Loucy (cell line): Measurements from ENCODE around the gene TAF11L7.
A peak's percentile ranks its signal among the peaks of the same experiment; 100 is the strongest.
"Not testable (repeated sequence)": the region's sequence is repeated elsewhere in the genome, so short reads cannot be mapped to it uniquely, and the experiment has no call there.

ENCODE experiments used
- H2AFZ ChIP-seq: fragments of 200-600 bp; sonication (generic); 2 replicates; pipeline ENCODE4 v1.6.0; 2016; ENCODE audit warnings: antibody characterized with exemption, mild to moderate bottlenecking, low read length, moderate library complexity
- H3F3A ChIP-seq: fragments of 200-600 bp; 2 replicates; pipeline ENCODE4 v1.6.0; 2016; ENCODE audit warnings: antibody characterized with exemption, low read depth, mild to moderate bottlenecking
- H3K27me3 ChIP-seq: fragments of 200-600 bp; sonication (generic); 2 replicates; pipeline ENCODE4 v1.6.1; 2014; ENCODE audit warnings: low read length, mild to moderate bottlenecking; ENCODE audit not compliant: insufficient read depth, poor library complexity, severe bottlenecking
- H3K36me3 ChIP-seq: fragments of 200-600 bp; sonication (generic); 2 replicates; pipeline ENCODE4 v1.6.1; 2016; ENCODE audit warnings: low read length; ENCODE audit not compliant: insufficient read depth
- H3K4me1 ChIP-seq: fragments of 200-600 bp; sonication (generic); 2 replicates; pipeline ENCODE4 v1.5.1; 2014; ENCODE audit warnings: low read length, mild to moderate bottlenecking; ENCODE audit not compliant: insufficient read depth, poor library complexity, severe bottlenecking
- H3K4me2 ChIP-seq: fragments of 200-600 bp; sonication (generic); 2 replicates; pipeline ENCODE4 v1.6.0; 2014; ENCODE audit warnings: antibody characterized with exemption, low read length, low read depth, mild to moderate bottlenecking; ENCODE audit not compliant: poor library complexity, severe bottlenecking
- H3K4me3 ChIP-seq: fragments of 200-600 bp; sonication (generic); 2 replicates; pipeline ENCODE4 v1.5.1; 2014; ENCODE audit warnings: low read length, mild to moderate bottlenecking, mixed read lengths; ENCODE audit not compliant: poor library complexity, severe bottlenecking
- H3K79me2 ChIP-seq: fragments of 200-600 bp; sonication (generic); 2 replicates; pipeline ENCODE4 v1.6.1; 2014; ENCODE audit warnings: low read length; ENCODE audit not compliant: insufficient read depth
- H3K9ac ChIP-seq: fragments of 200-600 bp; sonication (generic); 2 replicates; pipeline ENCODE4 v1.6.0; 2014; ENCODE audit warnings: mild to moderate bottlenecking, low read depth, low read length, moderate library complexity; ENCODE audit not compliant: poor library complexity, severe bottlenecking
- H3K9me2 ChIP-seq: fragments of 200-600 bp; sonication (generic); replicated peaks from 2 replicates; pipeline ENCODE4 v1.6.1; 2016; ENCODE audit warnings: low read depth, low read length, mixed read lengths
- H3K9me3 ChIP-seq: fragments of 200-600 bp; sonication (generic); 2 replicates; pipeline ENCODE4 v1.6.1; 2014; ENCODE audit warnings: mild to moderate bottlenecking, antibody characterized with exemption, low read length, low read depth; ENCODE audit not compliant: insufficient read depth
- H4K20me1 ChIP-seq: fragments of 200-600 bp; sonication (generic); 2 replicates; pipeline ENCODE4 v1.6.0; 2014; ENCODE audit warnings: antibody characterized with exemption, low read length, mild to moderate bottlenecking; ENCODE audit not compliant: insufficient read depth, poor library complexity, severe bottlenecking
- EZH2phosphoT487 ChIP-seq: fragments of 200-600 bp; IDR thresholded peaks from 2 replicates; pipeline ENCODE4 v1.6.1; 2018; ENCODE audit warnings: antibody characterized with exemption, mild to moderate bottlenecking, moderate library complexity, borderline replicate concordance
- TF ChIP-seq, protein P1 (sequence below): fragments of 200-600 bp; sonication (generic); conservative IDR thresholded peaks from 2 replicates; pipeline ENCODE4 v1.5.1; 2014; ENCODE audit warnings: mild to moderate bottlenecking, antibody characterized with exemption, low read length

TAF11L7 gene

DNA sequence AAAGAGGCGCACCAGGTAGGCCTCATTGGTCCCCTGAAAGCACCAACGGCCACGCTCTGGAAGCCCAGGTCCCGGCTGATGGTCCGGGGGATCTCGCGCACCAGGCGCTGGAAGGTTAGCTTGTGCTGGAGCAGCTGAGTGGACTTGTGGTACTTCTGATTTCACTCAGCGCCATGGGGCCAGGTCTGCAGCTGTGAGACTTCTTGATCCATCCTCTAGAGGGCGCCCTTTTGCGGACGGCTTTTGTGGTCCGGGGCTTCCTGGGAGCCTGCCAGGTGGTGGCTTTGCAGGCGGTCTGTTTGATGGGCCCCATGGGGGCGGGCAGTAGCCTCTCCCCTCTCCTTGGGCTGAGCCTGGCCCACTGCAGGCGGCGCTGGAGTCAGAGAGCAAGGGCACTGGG, 35.1 kb upstream of the TAF11L7 start:
- Histone ChIP-seq H2AFZ (no peak overlapping the region), H3K79me2 (no peaks in the 10 kb centered on the region), H3K9me2 (no peaks in the 10 kb centered on the region), H3K4me1 (no peaks in the 10 kb centered on the region), H3F3A (no peaks in the 10 kb centered on the region), H3K4me2 (no peak overlapping the region), H3K4me3 (no peak overlapping the region), H3K9me3 (no peaks in the 10 kb centered on the region), H3K27me3 (no peaks in the 10 kb centered on the region), H3K36me3 (no peaks in the 10 kb centered on the region), H4K20me1 (no peaks in the 10 kb centered on the region), H3K9ac (no peak overlapping the region)
- TF ChIP-seq, protein P1, sequence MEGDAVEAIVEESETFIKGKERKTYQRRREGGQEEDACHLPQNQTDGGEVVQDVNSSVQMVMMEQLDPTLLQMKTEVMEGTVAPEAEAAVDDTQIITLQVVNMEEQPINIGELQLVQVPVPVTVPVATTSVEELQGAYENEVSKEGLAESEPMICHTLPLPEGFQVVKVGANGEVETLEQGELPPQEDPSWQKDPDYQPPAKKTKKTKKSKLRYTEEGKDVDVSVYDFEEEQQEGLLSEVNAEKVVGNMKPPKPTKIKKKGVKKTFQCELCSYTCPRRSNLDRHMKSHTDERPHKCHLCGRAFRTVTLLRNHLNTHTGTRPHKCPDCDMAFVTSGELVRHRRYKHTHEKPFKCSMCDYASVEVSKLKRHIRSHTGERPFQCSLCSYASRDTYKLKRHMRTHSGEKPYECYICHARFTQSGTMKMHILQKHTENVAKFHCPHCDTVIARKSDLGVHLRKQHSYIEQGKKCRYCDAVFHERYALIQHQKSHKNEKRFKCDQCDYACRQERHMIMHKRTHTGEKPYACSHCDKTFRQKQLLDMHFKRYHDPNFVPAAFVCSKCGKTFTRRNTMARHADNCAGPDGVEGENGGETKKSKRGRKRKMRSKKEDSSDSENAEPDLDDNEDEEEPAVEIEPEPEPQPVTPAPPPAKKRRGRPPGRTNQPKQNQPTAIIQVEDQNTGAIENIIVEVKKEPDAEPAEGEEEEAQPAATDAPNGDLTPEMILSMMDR, result peak; percentile 18; the same call in 1 of the 2 replicates
- no peak for TF ChIP-seq EZH2phosphoT487

DNA sequence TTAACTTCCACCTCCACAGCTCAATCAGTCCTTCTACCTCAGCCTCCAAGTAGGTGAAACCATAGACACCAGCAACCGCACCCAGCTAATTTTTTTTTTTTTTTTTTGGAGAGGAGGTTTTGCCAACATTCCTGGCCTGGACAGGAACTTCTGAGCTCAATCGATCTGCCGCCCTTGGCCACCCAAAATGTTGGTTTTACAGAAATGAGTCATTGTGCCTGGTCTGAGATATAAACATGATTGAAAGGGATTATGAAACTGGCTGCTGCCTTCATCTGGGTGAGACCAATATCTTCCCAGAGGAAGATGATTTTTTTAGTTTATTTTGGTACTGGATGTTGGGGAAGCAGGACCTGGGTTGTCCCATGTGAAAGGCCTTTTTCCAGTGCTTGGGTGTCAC, 33.8 kb upstream of the TAF11L7 start:
- Histone ChIP-seq H3K4me3 (no peak overlapping the region), H3K27me3 (no peaks in the 10 kb centered on the region), H3K9me3 (no peaks in the 10 kb centered on the region), H3K36me3 (no peaks in the 10 kb centered on the region), H3K4me1 (no peaks in the 10 kb centered on the region), H3K4me2 (no peak overlapping the region), H2AFZ (no peak overlapping the region), H3K79me2 (no peaks in the 10 kb centered on the region), H3F3A (no peaks in the 10 kb centered on the region), H3K9ac (no peak overlapping the region), H3K9me2 (no peaks in the 10 kb centered on the region), H4K20me1 (no peaks in the 10 kb centered on the region)
- TF ChIP-seq, protein P1, result no peak
- no peak for TF ChIP-seq EZH2phosphoT487

DNA sequence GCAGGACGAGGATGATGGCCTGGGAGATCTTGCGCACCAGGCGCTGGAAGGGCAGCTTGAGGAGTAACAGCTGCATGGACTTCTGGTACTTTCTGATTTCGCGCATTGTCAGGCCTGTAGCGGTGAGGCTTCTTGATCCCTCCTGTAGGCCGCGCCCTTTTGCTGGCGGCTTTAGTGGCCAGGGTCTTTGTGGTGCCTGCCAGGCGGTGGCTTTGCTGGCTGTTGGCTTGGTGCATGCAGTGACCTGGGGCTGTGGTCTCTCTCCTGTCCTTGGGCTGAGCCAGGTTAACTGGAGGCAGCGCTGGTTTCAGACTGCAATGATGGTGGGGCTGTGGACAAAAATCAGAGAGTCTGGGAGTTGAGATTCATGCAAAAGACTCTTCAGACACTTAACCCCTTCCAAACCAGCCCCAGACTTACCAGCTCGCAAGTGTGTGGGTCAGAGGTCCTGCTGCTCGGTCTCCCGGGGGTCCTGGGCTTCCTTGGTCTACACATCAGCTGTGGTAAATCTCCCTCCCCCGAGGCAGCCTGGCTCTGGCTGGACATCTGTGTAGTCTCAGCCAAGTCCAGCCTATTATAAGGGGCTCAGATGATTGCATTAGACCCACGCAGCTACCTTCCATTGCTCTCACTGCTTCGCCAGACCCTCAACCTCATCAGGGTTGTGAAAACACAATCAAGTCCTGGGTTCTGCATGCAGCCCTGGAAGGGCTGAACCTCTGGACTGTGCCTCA, 29.5 kb upstream of the TAF11L7 start:
- no peaks in the 10 kb centered on the region for H3K36me3 ChIP-seq
- H3K9ac ChIP-seq, result no peak overlapping the region
- no peaks in the 10 kb centered on the region for H3K4me1 ChIP-seq
- no peaks in the 10 kb centered on the region for H4K20me1 ChIP-seq
- H3K4me2 ChIP-seq, result no peak overlapping the region
- no peaks in the 10 kb centered on the region for H3K9me2 ChIP-seq
- TF ChIP-seq EZH2phosphoT487, result no peak
- TF ChIP-seq, protein P1, result no peak
- H3K79me2 ChIP-seq, result no peaks in the 10 kb centered on the region
- H3K4me3 ChIP-seq, result no peak overlapping the region
- no peaks in the 10 kb centered on the region for H3K9me3 ChIP-seq
- no peak overlapping the region for H2AFZ ChIP-seq
- H3F3A ChIP-seq, result no peaks in the 10 kb centered on the region
- H3K27me3 ChIP-seq, result no peaks in the 10 kb centered on the region

DNA sequence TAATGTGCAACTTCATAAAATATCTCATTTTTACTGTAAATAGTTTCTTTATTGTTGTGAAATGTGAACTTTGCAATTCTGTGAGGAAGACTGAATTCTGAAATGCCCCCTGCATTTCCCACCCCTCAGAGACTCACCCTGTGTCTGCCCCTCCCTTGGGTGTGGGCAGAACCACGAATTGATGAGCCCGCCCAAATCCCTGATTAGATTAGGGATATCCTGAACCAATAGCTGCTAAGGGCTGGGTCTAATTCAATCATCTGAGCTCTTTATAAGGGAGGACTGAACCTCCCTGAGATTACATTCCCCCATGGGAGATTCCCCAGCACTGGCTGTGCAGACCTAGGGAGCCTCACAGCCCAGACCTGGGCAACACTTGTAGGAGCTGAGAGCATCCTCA, 24.5 kb upstream of the TAF11L7 start, which contains the start of gene TAF11L12:
TSS of gene TAF11L12 (plus strand) at position 301 of the 400 bp plus-strand sequence.
- H3K4me1 ChIP-seq, H3F3A ChIP-seq, H3K9ac ChIP-seq, H3K9me2 ChIP-seq, H4K20me1 ChIP-seq, H3K36me3 ChIP-seq, H3K4me2 ChIP-seq, H3K27me3 ChIP-seq, H3K4me3 ChIP-seq, H2AFZ ChIP-seq, H3K9me3 ChIP-seq, H3K79me2 ChIP-seq: not testable (repeated sequence)

DNA sequence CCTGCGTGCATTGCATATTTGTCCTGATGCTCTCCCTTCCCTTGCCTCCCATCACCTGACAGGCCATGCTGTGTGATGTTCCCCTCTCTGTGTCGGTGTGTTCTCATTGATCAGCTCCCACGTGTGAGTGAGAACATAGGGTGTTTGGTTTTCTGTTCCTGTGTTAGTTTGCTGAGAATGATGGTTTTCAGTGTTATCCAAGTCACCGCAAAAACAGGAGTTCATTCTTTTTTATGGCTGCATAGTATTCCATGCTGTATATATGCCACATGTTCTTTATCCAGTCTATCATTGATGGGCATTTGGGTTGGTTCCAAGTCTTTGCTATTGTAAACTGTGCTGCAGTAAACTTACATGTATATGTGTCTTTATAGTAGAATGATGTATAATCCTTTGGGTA, 21.9 kb upstream of the TAF11L7 start:
- not testable (repeated sequence) for H3K36me3 ChIP-seq, H3K9me3 ChIP-seq, H4K20me1 ChIP-seq, H3F3A ChIP-seq, H3K9ac ChIP-seq, H3K4me2 ChIP-seq, H3K4me1 ChIP-seq, H3K9me2 ChIP-seq, H2AFZ ChIP-seq, H3K4me3 ChIP-seq, H3K27me3 ChIP-seq, H3K79me2 ChIP-seq
